ENCODE results near the gene CREB3L2.

Gene CREB3L2

GRCh38 chr7:138009350-138009653 lies 7.4 kb upstream of the CREB3L2 start:
- DNase-seq, result no peak

- DNase-seq, result peak; percentile 74
Observed at GRCh38 chr7:138008588-138009349, 6.9 kb upstream of the CREB3L2 start.

- DNase-seq, result no peak
Observed at GRCh38 chr7:138008019-138008587, 6.2 kb upstream of the CREB3L2 start.

GRCh38 chr7:138006106-138006505 lies 4.2 kb upstream of the CREB3L2 start:
- no peak for DNase-seq

GRCh38 chr7:138004936-138005335 lies 3.0 kb upstream of the CREB3L2 start:
- no peak for DNase-seq

- no peak for DNase-seq
Observed at GRCh38 chr7:138004046-138004445, 2.2 kb upstream of the CREB3L2 start.

GRCh38 chr7:138002828-138003189 lies 923 bp upstream of the CREB3L2 start:
- no peak for DNase-seq

GRCh38 chr7:138002096-138002827 lies 376 bp upstream of the CREB3L2 start:
- peak; percentile 100 for DNase-seq

- peak; percentile 72 for DNase-seq
Observed at GRCh38 chr7:138000081-138000701, 1.7 kb downstream of the CREB3L2 start.

- no peak for DNase-seq
Observed at GRCh38 chr7:137999496-138000080, 2.3 kb downstream of the CREB3L2 start.

- DNase-seq, result no peak
Observed at GRCh38 chr7:137998250-137998649, 3.6 kb downstream of the CREB3L2 start.

- no peak for DNase-seq
Observed at GRCh38 chr7:137996871-137997270, 5.0 kb downstream of the CREB3L2 start.

- no peak for DNase-seq
Observed at GRCh38 chr7:137996386-137996851, 5.5 kb downstream of the CREB3L2 start.

GRCh38 chr7:137994216-137994615 lies 7.7 kb downstream of the CREB3L2 start:
- DNase-seq, result no peak

- DNase-seq, result no peak
Observed at GRCh38 chr7:137993395-137993743, 8.5 kb downstream of the CREB3L2 start.

- DNase-seq, result no peak
Observed at GRCh38 chr7:137992550-137993394, 9.1 kb downstream of the CREB3L2 start.

- DNase-seq, result no peak
Observed at GRCh38 chr7:137992104-137992549, 9.8 kb downstream of the CREB3L2 start.

- DNase-seq, result no peak
Observed at GRCh38 chr7:137990251-137990941, 11.5 kb downstream of the CREB3L2 start.

- no peak for DNase-seq
Observed at GRCh38 chr7:137989590-137989989, 12.3 kb downstream of the CREB3L2 start.

GRCh38 chr7:137989094-137989493 lies 12.8 kb downstream of the CREB3L2 start:
- no peak for DNase-seq

- peak; percentile 16 for DNase-seq
Observed at GRCh38 chr7:137987968-137988367, 13.9 kb downstream of the CREB3L2 start.

- DNase-seq, result no peak
Observed at GRCh38 chr7:137987563-137987962, 14.3 kb downstream of the CREB3L2 start.

Data from RPMI8226 (cell line).